ENCODE measurements around the gene DOC2B.

The DOC2B gene

DNA sequence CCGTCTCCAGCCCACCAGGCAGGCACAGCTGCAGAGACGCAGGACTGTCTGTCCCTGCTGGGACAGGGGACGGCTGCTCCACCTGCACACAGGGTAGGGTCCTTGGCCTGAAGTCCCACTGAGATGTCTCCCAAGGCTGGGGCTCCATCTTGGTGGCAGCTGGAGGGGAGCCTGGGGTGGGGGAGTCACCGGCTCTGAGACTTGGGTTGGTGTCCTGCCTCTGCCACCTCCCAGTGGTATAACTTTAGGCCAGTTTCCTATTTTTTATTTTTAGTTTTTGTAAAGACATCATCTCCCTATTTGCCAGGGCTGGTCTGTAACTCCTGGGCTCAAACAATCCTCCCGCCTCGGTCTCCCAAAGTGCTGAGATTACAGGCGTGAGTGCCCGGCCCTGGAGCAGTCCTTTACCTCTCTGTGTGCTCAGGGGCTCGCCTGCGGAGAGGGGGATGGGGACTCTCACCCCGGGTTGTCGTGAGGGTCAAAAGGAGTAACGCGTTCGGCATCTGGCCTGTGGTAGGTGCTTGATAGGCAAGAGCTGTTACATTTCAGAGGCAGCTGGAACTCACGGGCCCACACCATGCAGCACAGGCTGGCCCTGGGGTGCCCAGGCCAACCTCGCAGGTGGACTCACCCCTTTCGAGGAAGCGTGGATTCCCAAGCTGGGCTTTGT is 46.6 kb upstream of the DOC2B start:
- H2BK12ac ChIP-seq (ENCODE audit: low read length) = no peak overlapping the region
- H3K18ac ChIP-seq (ENCODE audit: low read length) = no peak overlapping the region
- H4K12ac ChIP-seq (ENCODE audit: low read depth, low read length) = no peak overlapping the region
- no peak overlapping the region for H3K4me2 ChIP-seq (ENCODE audit: low read length)
- H3K4me1 ChIP-seq (ENCODE audit: control insufficient read depth in 1 of 2, insufficient read depth in 2 of 2, low read length in 2 of 2) = peaks cover 2% of the 10 kb centered on the region in 2 experiments
- H3K4me3 ChIP-seq (ENCODE audit: low read depth, low read length) = no peak overlapping the region
- H2BK120ac ChIP-seq (ENCODE audit: insufficient read depth, low read length, poor library complexity) = no peak overlapping the region
- H2AK5ac ChIP-seq (ENCODE audit: low read length) = no peak overlapping the region
- peaks cover 3% of the 10 kb centered on the region for H3K9me3 ChIP-seq (ENCODE audit: insufficient read depth, low read depth, low read length)
- no peak overlapping the region for H3K14ac ChIP-seq (ENCODE audit: low read length)
- H3K79me2 ChIP-seq (ENCODE audit: control insufficient read depth, insufficient read depth, low read length, poor library complexity) = no peaks in the 10 kb centered on the region
- no peak overlapping the region for H2BK5ac ChIP-seq (ENCODE audit: low read depth, low read length, poor library complexity)
- no CpG with 5 or more reads among the region's 19 CpGs for WGBS (ENCODE audit: extremely low coverage, insufficient coverage, insufficient read length)
- no peak overlapping the region for H3K4ac ChIP-seq (ENCODE audit: low read depth, low read length)
- no peaks in the 10 kb centered on the region for H3K36me3 ChIP-seq (ENCODE audit: control insufficient read depth in 1 of 2, insufficient read depth in 2 of 2, low read length in 2 of 2)
- no peak overlapping the region for H3K27ac ChIP-seq (ENCODE audit: low read depth, low read length)
- H3K23ac ChIP-seq (ENCODE audit: low read length) = no peak overlapping the region
- no peak overlapping the region for H4K91ac ChIP-seq (ENCODE audit: low read depth, low read length)
- no peaks in the 10 kb centered on the region for H3K27me3 ChIP-seq (ENCODE audit: insufficient read depth, low read length)
- no peak overlapping the region for H2AFZ ChIP-seq (ENCODE audit: insufficient read depth, low read length, poor library complexity)
- no peak overlapping the region for H3K9ac ChIP-seq (ENCODE audit: low read length)
- DNase-seq = no peak
- no peak overlapping the region for H4K8ac ChIP-seq (ENCODE audit: low read depth, low read length)
- no peaks in the 10 kb centered on the region for H3K79me1 ChIP-seq (ENCODE audit: low read length)

DNA sequence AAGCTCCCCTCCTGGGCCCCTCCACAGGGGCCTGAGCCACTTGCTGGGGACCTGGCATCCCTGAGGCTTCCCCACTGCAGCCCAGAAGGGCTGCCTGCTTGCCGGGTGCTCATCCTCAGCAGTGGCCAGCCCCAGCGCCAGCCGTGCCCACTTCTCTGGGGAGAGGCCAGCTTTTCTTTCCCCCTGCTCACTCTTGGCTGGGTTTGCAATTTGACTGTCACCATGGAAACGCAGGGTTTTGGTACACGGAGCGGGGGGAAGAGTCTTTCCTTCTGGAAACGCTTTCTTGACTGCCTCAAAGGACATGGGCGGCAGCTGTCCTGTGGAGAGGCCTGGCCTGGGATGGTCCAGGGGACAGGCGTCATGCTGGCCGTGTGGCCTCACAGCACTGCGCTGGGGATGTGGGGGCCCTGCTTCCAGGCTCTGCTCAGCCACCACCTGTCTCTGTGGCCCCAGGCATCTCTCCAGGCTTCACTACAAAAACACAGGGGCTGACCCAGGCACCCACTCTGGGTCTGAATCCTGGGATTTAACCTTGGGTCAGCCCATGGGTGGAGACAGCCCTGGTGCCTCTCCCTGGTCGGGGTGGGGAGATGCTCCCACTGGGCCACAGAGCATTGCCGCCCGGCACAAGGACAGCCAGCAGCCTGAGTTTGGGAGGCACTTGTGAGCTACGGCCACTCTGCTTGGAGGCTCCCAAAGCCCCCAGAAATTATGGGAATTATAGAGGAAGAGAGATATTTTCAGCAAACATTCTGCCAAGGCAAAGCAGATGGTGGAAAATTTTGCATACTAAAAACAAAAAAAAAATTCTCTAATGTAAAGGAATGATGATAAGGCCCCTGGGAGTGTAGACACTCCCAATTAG is 45.9 kb upstream of the DOC2B start:
- no peak overlapping the region for H3K18ac ChIP-seq (ENCODE audit: low read length)
- H4K91ac ChIP-seq (ENCODE audit: low read depth, low read length) = no peak overlapping the region
- no peak overlapping the region for H2BK5ac ChIP-seq (ENCODE audit: low read depth, low read length, poor library complexity)
- no peak overlapping the region for H3K4me2 ChIP-seq (ENCODE audit: low read length)
- no peak overlapping the region for H2AFZ ChIP-seq (ENCODE audit: insufficient read depth, low read length, poor library complexity)
- no peak overlapping the region for H2BK12ac ChIP-seq (ENCODE audit: low read length)
- H3K9ac ChIP-seq (ENCODE audit: low read length) = no peak overlapping the region
- no peaks in the 10 kb centered on the region for H3K27me3 ChIP-seq (ENCODE audit: insufficient read depth, low read length)
- no peaks in the 10 kb centered on the region for H3K79me1 ChIP-seq (ENCODE audit: low read length)
- no peak overlapping the region for H2AK5ac ChIP-seq (ENCODE audit: low read length)
- H3K27ac ChIP-seq (ENCODE audit: low read depth, low read length) = no peak overlapping the region
- H4K8ac ChIP-seq (ENCODE audit: low read depth, low read length) = no peak overlapping the region
- no peaks in the 10 kb centered on the region for H3K4me1 ChIP-seq (ENCODE audit: control insufficient read depth in 1 of 2, insufficient read depth in 2 of 2, low read length in 2 of 2)
- H3K4ac ChIP-seq (ENCODE audit: low read depth, low read length) = no peak overlapping the region
- no peak overlapping the region for H2BK120ac ChIP-seq (ENCODE audit: insufficient read depth, low read length, poor library complexity)
- no peak overlapping the region for H3K23ac ChIP-seq (ENCODE audit: low read length)
- no peak overlapping the region for H3K4me3 ChIP-seq (ENCODE audit: low read depth, low read length)
- no peaks in the 10 kb centered on the region for H3K79me2 ChIP-seq (ENCODE audit: control insufficient read depth, insufficient read depth, low read length, poor library complexity)
- no peak overlapping the region for H3K14ac ChIP-seq (ENCODE audit: low read length)
- H3K36me3 ChIP-seq (ENCODE audit: control insufficient read depth in 1 of 2, insufficient read depth in 2 of 2, low read length in 2 of 2) = no peaks in the 10 kb centered on the region
- H3K9me3 ChIP-seq (ENCODE audit: insufficient read depth, low read depth, low read length) = peaks cover 3% of the 10 kb centered on the region
- DNase-seq = no peak
- H4K12ac ChIP-seq (ENCODE audit: low read depth, low read length) = no peak overlapping the region
- WGBS (ENCODE audit: extremely low coverage, insufficient coverage, insufficient read length) = no CpG with 5 or more reads among the region's 15 CpGs

- H2AK5ac ChIP-seq (ENCODE audit: low read length) = no peak overlapping the region
- no peaks in the 10 kb centered on the region for H3K4me1 ChIP-seq (ENCODE audit: control insufficient read depth in 1 of 2, insufficient read depth in 2 of 2, low read length in 2 of 2)
- H3K27me3 ChIP-seq (ENCODE audit: insufficient read depth, low read length) = no peaks in the 10 kb centered on the region
- no peak overlapping the region for H3K4me2 ChIP-seq (ENCODE audit: low read length)
- H3K79me2 ChIP-seq (ENCODE audit: control insufficient read depth, insufficient read depth, low read length, poor library complexity) = no peaks in the 10 kb centered on the region
- no peak overlapping the region for H3K9ac ChIP-seq (ENCODE audit: low read length)
- no peak overlapping the region for H3K23ac ChIP-seq (ENCODE audit: low read length)
- no peak overlapping the region for H2BK5ac ChIP-seq (ENCODE audit: low read depth, low read length, poor library complexity)
- no peaks in the 10 kb centered on the region for H3K79me1 ChIP-seq (ENCODE audit: low read length)
- no peak overlapping the region for H4K12ac ChIP-seq (ENCODE audit: low read depth, low read length)
- no peak overlapping the region for H3K14ac ChIP-seq (ENCODE audit: low read length)
- H2AFZ ChIP-seq (ENCODE audit: insufficient read depth, low read length, poor library complexity) = no peak overlapping the region
- H2BK12ac ChIP-seq (ENCODE audit: low read length) = no peak overlapping the region
- no peak overlapping the region for H3K27ac ChIP-seq (ENCODE audit: low read depth, low read length)
- no peak overlapping the region for H4K8ac ChIP-seq (ENCODE audit: low read depth, low read length)
- no peak overlapping the region for H3K18ac ChIP-seq (ENCODE audit: low read length)
- no peak overlapping the region for H3K4me3 ChIP-seq (ENCODE audit: low read depth, low read length)
- no peak overlapping the region for H2BK120ac ChIP-seq (ENCODE audit: insufficient read depth, low read length, poor library complexity)
- H3K9me3 ChIP-seq (ENCODE audit: insufficient read depth, low read depth, low read length) = peaks cover 3% of the 10 kb centered on the region
- H4K91ac ChIP-seq (ENCODE audit: low read depth, low read length) = no peak overlapping the region
- H3K4ac ChIP-seq (ENCODE audit: low read depth, low read length) = no peak overlapping the region
- DNase-seq = no peak
- no peaks in the 10 kb centered on the region for H3K36me3 ChIP-seq (ENCODE audit: control insufficient read depth in 1 of 2, insufficient read depth in 2 of 2, low read length in 2 of 2)
- no CpG with 5 or more reads among the region's 24 CpGs for WGBS (ENCODE audit: extremely low coverage, insufficient coverage, insufficient read length)
Observed at GRCh38 chr17:226108-227077, 44.9 kb upstream of the DOC2B start.

GRCh38 chr17:225551-225950 is 44.1 kb upstream of the DOC2B start:
- no peaks in the 10 kb centered on the region for H3K36me3 ChIP-seq (ENCODE audit: control insufficient read depth in 1 of 2, insufficient read depth in 2 of 2, low read length in 2 of 2)
- WGBS (ENCODE audit: extremely low coverage, insufficient coverage, insufficient read length) = no CpG with 5 or more reads among the region's 9 CpGs
- H3K79me1 ChIP-seq (ENCODE audit: low read length) = no peaks in the 10 kb centered on the region
- H2AK5ac ChIP-seq (ENCODE audit: low read length) = no peak overlapping the region
- no peak overlapping the region for H3K14ac ChIP-seq (ENCODE audit: low read length)
- H3K9me3 ChIP-seq (ENCODE audit: insufficient read depth, low read depth, low read length) = peaks cover 3% of the 10 kb centered on the region
- H4K12ac ChIP-seq (ENCODE audit: low read depth, low read length) = no peak overlapping the region
- no peak overlapping the region for H3K4me2 ChIP-seq (ENCODE audit: low read length)
- no peak overlapping the region for H4K8ac ChIP-seq (ENCODE audit: low read depth, low read length)
- no peaks in the 10 kb centered on the region for H3K79me2 ChIP-seq (ENCODE audit: control insufficient read depth, insufficient read depth, low read length, poor library complexity)
- H4K91ac ChIP-seq (ENCODE audit: low read depth, low read length) = no peak overlapping the region
- H3K4ac ChIP-seq (ENCODE audit: low read depth, low read length) = no peak overlapping the region
- H3K27ac ChIP-seq (ENCODE audit: low read depth, low read length) = no peak overlapping the region
- H2BK12ac ChIP-seq (ENCODE audit: low read length) = no peak overlapping the region
- no peaks in the 10 kb centered on the region for H3K4me1 ChIP-seq (ENCODE audit: control insufficient read depth in 1 of 2, insufficient read depth in 2 of 2, low read length in 2 of 2)
- DNase-seq = no peak
- H3K27me3 ChIP-seq (ENCODE audit: insufficient read depth, low read length) = no peaks in the 10 kb centered on the region
- H3K23ac ChIP-seq (ENCODE audit: low read length) = no peak overlapping the region
- no peak overlapping the region for H3K18ac ChIP-seq (ENCODE audit: low read length)
- H2BK120ac ChIP-seq (ENCODE audit: insufficient read depth, low read length, poor library complexity) = no peak overlapping the region
- H2AFZ ChIP-seq (ENCODE audit: insufficient read depth, low read length, poor library complexity) = no peak overlapping the region
- H3K9ac ChIP-seq (ENCODE audit: low read length) = no peak overlapping the region
- H2BK5ac ChIP-seq (ENCODE audit: low read depth, low read length, poor library complexity) = no peak overlapping the region
- no peak overlapping the region for H3K4me3 ChIP-seq (ENCODE audit: low read depth, low read length)
